OCI-LY1 (cell line): ENCODE results near the gene CMTR2.
A peak's percentile ranks its signal among the peaks of the same experiment; 100 is the strongest.

Source experiments
- CTCF ChIP-seq: fragments of 200-600 bp; sonication (generic), shearing (Covaris generic); IDR thresholded peaks from 2 replicates; pipeline ENCODE4 v1.5.1; 2017; ENCODE audit warnings: mild to moderate bottlenecking, antibody characterized with exemption, low read length, moderate library complexity, mixed read lengths
- EZH2 ChIP-seq: fragments of 200-600 bp; sonication (generic), shearing (Covaris generic); IDR thresholded peaks from 2 replicates; pipeline ENCODE4 v1.8.0; 2017; ENCODE audit warnings: borderline replicate concordance, mixed run types, mild to moderate bottlenecking, antibody characterized with exemption, low read length, moderate library complexity, mixed read lengths

- no peak for TF ChIP-seq EZH2
- peak; percentile 90 for TF ChIP-seq CTCF
These were observed 22.5 kb upstream of the CMTR2 start for GRCh38 chr16:71311553-71312158.
